Activated CD8-positive, alpha-beta memory T cell treated with anti-CD3 and anti-CD28 coated beads for 36 hours (primary cell): ENCODE data around the gene PLPP1. TPM values are rescaled to one million over a fixed set of nuclear protein-coding genes. Genes with fewer than 3 reads are reported as not detected.

Experiments
- CTCF ChIA-PET: fragments of 350-600 bp; sonication (Branson Sonifier 250); formaldehyde crosslinking; loops from one replicate; lab custom pipeline; 2021; ENCODE audit warnings: antibody characterized with exemption; lab: Charles Lee
- POLR2A ChIA-PET: fragments of 350-600 bp; sonication (Branson Sonifier 250); formaldehyde crosslinking; loops from one replicate; lab custom pipeline; 2021; ENCODE audit warnings: antibody characterized with exemption; lab: Charles Lee
- total RNA-seq, 2 experiments: library from RNA; stranded (reverse); gene quantifications; one replicate each; pipeline ENCODE4 v1.2.3, GENCODE V29; 2021

Gene PLPP1
- 10 to 100 TPM; 17.4 to 18.3 TPM for total RNA-seq

- POLR2A ChIA-PET: no interaction called here
- CTCF ChIA-PET: no interaction called here
Observed at GRCh38 chr5:55534436-55535198, at the start of gene PLPP1. TSS of gene PLPP1 (minus strand) at chr5:55534964. CDS start at chr5:55534629, 335 bp downstream.

DNA sequence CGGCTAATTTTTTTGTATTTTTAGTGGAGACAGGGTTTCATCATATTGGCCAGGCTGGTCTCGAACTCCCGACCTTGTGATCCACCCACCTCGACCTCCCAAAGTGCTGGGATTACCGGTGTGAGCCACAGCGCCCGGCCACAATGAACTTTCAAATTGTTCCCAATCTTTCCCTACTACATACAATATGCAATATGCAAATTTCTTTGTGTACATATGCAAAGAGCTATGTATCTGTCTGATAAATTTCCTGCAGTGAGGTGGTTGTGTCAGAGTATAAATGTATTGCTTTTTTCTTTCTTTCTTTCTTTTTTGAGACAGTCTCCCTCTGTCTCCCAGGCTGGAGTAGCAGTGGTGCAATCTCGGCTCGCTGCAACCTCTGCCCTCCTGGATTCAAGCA is 48.8 kb upstream of the PLPP1 start:
- CTCF ChIA-PET: interaction anchor here (0.5 kb wide), 1 partner anchor 508 kb away, joined by 4 read pairs; no protein-coding TSS in a partner anchor
- POLR2A ChIA-PET: no interaction called here

DNA sequence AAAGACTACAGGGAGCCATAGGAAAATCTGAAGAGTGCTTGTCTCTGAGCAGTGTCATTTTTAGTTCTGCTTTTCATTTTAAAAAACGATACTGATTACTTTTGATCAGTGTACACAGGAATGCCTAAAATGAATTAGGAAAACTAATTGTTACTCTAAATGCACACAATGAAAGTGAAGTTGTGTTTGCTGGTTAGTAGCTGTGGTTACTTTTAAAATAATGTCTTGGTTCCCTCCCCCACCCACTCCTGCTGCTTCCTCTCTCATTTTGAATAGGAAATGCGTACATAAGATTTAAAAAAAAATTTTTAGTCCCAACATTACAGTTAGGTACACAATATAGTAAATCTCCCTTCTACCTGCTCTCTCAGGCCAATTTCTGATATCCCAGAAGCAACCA is 47.5 kb upstream of the PLPP1 start:
- CTCF ChIA-PET: no interaction called here
- POLR2A ChIA-PET: no interaction called here

GRCh38 chr5:55580042-55580441 is 45.3 kb upstream of the PLPP1 start:
- ChIA-PET CTCF (no interaction called here), POLR2A (no interaction called here)

GRCh38 chr5:55578771-55579170 is 44.0 kb upstream of the PLPP1 start:
- POLR2A ChIA-PET: no interaction called here
- CTCF ChIA-PET: interaction anchor here (0.6 kb wide), 1 partner anchor 358 kb away, joined by 3 read pairs; no protein-coding TSS in a partner anchor

DNA sequence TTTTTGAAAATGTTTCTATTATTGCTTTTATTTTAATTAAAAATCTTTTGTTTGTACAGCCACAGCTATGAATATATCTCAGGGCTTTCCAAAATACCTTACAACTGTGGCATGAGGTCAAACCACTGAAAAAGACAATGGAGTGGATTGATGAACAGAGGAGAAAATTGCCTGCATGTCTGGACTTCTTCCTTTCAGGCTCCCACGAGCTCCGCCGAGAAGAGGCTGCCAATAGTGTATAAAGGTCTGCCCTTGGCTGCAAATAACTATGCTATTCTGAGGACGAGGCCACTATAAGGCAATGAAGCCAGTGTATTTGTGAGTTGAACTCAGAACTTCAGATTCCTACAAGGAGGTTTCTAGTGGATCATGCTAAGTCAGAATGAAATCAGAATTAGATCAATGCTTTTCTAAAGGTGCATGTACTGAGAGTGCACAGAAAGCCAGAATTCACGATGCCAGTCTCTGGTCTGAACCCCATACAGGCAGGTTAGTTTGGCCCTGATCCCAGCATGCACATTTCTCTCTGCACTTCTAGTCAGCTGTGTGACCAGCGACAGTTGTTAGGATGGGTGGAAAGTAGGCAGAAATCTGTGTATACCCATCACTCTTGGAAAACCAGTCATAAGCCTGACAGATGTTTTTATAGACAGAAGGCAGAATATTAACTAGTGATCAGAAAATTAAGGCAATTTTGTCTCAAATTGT is 42.7 kb upstream of the PLPP1 start:
- ChIA-PET CTCF (no interaction called here), POLR2A (no interaction called here)

- ChIA-PET CTCF (interaction anchor here (0.7 kb wide), 1 partner anchor 317 kb away, joined by 4 read pairs; no protein-coding TSS in a partner anchor), POLR2A (no interaction called here)
Observed at GRCh38 chr5:55576661-55577060, 41.9 kb upstream of the PLPP1 start.

GRCh38 chr5:55575815-55576583 is 41.2 kb upstream of the PLPP1 start:
- CTCF ChIA-PET: interaction anchor here (0.7 kb wide), 1 partner anchor 316 kb away, joined by 4 read pairs; no protein-coding TSS in a partner anchor
- POLR2A ChIA-PET: no interaction called here

GRCh38 chr5:55572600-55572999 is 37.8 kb upstream of the PLPP1 start:
- ChIA-PET CTCF (no interaction called here), POLR2A (no interaction called here)

DNA sequence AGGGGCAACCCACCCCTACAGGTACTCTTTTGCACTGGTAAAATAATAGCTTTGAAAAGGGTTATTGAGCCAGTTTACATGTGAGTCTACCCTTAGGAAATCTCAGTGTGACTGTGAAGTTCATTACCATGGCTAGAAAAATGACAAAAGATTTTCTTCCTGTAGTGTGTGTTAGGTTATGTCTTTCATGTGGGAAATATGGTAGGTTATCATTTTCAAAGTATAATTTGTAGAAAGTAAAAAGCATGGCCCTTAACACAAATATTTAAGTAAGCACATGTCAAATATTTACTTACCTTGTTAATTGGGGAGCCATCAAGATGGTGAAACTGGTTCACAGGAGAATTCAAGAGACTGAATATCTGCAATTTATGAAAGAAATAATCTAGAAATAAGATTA is 37.3 kb upstream of the PLPP1 start:
- POLR2A ChIA-PET: no interaction called here
- CTCF ChIA-PET: no interaction called here

DNA sequence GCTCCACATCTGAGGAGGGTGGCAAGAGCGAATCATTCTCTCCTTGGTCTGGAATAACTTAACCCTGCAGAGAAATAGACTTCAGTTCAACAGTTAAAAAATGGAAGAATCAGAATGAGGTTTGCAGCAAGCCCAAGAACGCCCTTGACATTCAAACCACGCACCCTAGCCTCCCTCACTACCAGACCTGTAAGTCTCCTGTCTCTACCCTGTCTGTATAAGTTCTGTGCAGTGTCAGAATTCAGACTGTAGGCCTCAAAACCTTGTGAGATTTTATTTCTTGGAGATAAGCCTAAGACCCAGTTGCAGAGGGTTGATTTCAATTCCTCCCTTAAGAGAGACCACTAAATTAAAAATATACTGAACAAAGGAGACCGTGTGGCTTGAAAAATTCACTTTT is 35.8 kb upstream of the PLPP1 start:
- ChIA-PET CTCF (no interaction called here), POLR2A (no interaction called here)

- POLR2A ChIA-PET: no interaction called here
- CTCF ChIA-PET: no interaction called here
Observed at GRCh38 chr5:55570026-55570425, 35.3 kb upstream of the PLPP1 start.

GRCh38 chr5:55569513-55569865 is 34.7 kb upstream of the PLPP1 start:
- ChIA-PET POLR2A (no interaction called here), CTCF (no interaction called here)

DNA sequence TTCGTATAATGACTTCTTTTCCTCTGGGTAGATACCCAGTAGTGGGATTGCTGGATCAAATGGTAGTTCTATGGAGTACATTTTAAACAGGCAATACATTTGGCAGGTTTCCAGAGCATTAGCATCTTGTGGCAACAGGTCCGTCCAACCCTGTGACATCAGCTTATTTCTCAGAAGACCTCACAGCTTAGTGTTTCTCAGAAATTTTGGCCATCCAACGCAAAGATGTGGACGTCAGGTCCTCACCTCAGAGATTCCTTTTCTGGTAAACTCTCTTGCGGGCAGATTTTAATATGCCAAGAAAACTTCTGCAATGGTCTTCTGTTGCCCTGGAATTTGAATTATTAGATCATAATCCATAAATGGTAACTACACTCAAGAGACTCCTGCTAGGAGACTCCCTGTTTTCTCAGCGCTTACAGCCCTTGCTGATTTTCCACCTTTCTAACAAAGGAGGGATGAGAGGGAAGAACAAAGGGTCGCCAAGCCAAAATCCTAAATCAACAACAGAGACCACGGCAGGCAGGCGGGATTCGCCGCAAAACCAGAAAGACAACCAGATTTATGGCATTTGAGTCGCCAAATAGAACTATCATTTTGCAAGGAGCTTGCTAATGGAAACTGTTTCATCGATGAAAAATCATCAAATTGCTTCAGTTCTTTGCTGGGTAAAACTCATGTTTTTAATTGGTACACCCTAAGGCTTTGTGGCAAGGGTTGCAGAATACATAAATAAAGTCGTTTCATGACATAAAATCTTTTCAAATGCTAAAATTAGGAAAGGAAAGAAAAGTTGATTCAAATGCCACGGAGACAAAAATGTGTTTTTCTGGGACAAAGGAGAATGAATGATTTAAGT is 34.1 kb upstream of the PLPP1 start:
- ChIA-PET CTCF (no interaction called here), POLR2A (no interaction called here)

DNA sequence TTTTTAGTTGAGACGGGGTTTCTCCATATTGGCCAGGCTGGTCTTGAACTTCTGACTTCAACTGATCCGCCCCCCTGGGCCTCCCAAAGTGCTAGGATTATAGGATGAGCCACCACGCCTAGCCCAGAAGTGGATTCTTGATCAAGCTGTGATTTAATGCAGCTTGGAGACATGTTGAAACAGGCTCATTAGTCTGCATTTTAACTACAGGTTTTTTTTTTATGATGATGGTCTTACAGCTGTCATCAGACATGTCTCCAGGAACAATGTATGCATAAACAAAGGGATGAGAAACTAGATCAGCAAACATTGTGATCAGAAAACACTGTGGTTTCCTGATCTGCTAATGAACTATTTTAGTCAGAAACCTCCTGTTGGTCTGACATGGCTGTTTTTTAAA is 30.0 kb upstream of the PLPP1 start:
- CTCF ChIA-PET: no interaction called here

DNA sequence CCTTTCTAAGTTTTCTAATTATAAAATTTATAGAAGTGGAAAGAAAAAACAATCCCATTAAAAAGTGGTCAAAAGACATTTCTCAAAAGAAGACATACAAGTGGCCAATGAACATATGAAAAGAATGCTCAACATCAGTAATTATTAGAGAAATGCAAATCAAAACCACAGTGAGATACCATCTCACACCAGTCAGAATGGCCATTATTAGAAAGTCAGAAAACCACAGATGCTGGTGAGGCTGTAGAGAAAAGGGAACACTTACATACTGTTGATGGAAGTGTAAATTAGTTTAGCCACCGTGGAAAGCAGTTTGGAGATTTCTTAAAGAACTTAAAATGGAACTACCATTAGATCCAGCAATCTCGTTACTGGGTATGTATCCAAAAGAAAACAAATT is 23.7 kb upstream of the PLPP1 start:
- ChIA-PET CTCF (no interaction called here), POLR2A (no interaction called here)

More for the DNA sequence above, 30.0 kb upstream of the PLPP1 start:
- POLR2A ChIA-PET: no interaction called here

- CTCF ChIA-PET: no interaction called here
Observed at GRCh38 chr5:55557123-55557522, 22.4 kb upstream of the PLPP1 start.

GRCh38 chr5:55554585-55555202 is 19.9 kb upstream of the PLPP1 start:
- POLR2A ChIA-PET: no interaction called here
- CTCF ChIA-PET: no interaction called here

More at GRCh38 chr5:55557123-55557522, 22.4 kb upstream of the PLPP1 start:
- POLR2A ChIA-PET: no interaction called here

DNA sequence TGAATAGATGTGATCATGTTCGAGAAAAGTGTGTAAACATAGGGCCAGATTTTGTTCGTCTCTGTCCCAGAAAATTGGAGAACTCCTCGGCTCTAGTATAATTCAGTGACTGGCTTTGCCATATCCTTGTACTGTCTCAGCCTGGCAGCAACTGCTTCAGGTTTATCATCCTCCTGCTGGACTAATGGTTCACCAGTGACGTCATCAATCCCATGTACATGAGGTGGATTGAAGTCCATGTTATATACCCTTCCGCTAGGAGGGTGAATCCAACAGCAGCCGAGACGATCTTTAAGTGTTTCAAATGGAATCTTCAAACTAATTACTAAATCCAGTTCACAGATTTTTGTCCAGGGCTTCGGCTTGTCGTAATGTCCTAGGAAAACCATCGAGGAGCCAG is 17.1 kb upstream of the PLPP1 start:
- POLR2A ChIA-PET: no interaction called here
- CTCF ChIA-PET: no interaction called here
